Body of pancreas (tissue), 4 donors: ENCODE measurements around the gene LTB.
A peak's percentile ranks its signal among the peaks of the same experiment; 100 is the strongest.

ENCODE experiments used
- CTCF ChIP-seq, 7 experiments: fragments of 450-650 bp in 4 of 7; fragments of 200-600 bp in 3 of 7; sonication (generic) in 3 of 7; IDR thresholded peaks; one replicate each; pipeline ENCODE4 v1.5.1; 2016 to 2019; ENCODE audit warnings: antibody characterized with exemption in 7 of 7
- POLR2A ChIP-seq, 3 donors: fragments of 450-650 bp; IDR thresholded peaks; one replicate each; pipeline ENCODE4 v1.6.1; 2016; ENCODE audit warnings: antibody characterized with exemption in 3 of 3, mild to moderate bottlenecking in 2 of 3

GRCh38 chr6:31585491-31585890 lies 3.3 kb upstream of the LTB start:
- TF ChIP-seq POLR2A (IDR thresholded peaks at IDR 0.05) (no peak), CTCF (IDR thresholded peaks at IDR 0.05) (peak in 1 of 7 experiments; percentile 19)
